GM18517 (cell line): ENCODE results near the gene PLCXD1.
"Not testable (repeated sequence)": the region's sequence is repeated elsewhere in the genome, so short reads cannot be mapped to it uniquely, and the experiment has no call there.

Experiments
- ATAC-seq: cut with Tn5 transposase; IDR thresholded peaks from one replicate; pipeline ENCODE4 v1.9.1; 2021; ENCODE audit warnings: mild to moderate bottlenecking, moderate library complexity; ENCODE audit not compliant: unreplicated experiment

PLCXD1 gene

DNA sequence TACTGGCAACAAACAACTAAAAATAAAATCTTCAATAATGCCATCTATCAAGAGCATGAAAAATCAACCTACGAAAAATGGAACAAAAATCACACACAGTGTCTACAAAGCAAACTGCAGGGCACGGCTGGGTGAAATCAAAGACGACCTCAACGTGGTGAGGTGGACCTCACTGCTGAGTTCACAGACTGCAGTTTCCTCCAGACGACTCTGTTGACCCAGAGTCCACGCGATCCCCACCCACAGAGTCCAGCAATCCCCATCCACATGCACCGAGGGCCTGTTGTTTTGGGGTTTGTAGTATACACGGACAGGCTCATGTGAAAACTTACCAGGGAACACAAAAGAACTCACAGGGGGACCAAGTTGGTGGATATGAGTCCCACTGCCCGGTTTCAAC is 68.5 kb downstream of the PLCXD1 start:
- ATAC-seq = no peak

DNA sequence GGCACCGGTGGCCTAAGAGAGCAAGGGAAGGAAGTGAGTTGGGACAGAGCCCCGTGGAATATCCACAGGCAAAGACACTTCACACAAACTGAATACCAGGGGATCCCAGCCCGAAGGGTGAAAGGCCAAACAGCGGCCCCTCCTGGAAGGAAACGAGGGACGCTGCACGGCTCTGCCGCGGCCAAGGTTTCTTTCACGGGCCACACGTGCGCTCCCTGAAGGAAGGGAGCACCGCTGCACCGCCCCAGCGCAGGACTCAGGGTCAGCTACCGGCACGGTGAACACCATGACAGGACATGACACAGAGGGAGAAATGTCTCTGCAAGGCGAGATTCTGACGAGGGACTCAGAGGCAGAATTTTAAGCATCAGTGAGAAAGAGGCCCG is 69.0 kb downstream of the PLCXD1 start:
- ATAC-seq = no peak

DNA sequence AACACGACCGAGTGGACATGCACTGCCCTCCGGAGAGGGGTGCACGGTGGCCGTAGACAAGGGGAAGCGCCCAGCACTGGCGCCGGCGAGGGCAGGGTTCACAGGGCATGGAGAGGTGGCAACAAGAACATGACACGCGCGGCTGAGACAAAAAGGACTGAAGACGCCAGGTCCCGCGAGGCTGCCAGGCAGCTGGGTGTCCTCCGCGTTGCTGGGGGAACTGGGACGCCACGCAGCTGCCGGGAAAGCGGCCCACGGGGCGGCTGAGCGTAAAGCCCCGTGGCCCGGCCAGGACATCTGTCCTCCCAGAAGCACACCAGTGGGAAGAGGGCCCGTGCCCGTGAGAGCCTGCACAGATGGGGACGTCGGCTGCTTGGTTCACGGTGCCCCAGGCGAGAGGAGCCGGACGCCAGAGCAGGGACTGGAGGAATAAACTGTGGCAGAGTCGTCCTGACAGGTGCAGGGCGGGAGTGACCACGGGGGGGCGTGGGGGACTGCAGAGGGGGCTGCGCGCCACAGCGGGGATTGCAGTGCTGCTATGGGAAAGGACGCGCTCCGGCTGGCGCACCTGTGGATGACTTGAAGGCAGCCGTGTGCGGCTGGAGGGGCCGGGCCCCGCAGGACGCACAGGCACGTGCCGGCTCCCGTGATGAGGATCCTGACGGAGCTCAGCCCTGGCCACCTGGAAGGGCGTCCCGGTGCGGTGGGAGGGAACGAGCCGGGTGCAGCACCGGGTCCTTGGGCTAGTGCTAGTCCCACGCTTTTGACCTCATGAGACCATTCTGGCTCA is 69.5 kb downstream of the PLCXD1 start:
- no peak for ATAC-seq

DNA sequence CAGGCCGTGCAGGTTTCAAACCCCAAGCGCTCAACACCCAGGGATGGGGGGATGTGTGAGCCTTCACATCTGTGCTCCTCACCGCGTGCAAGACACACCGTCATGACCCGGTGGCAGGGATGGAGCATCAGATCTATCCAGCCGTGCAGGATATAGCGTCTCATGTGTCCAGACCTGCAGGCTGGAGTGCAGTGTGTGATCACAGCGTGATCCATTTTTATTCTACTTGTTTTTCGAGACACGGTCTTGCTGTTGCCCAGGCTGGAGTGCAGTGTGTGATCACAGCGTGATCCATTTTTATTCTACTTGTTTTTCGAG is 70.1 kb downstream of the PLCXD1 start:
- ATAC-seq = not testable (repeated sequence)

DNA sequence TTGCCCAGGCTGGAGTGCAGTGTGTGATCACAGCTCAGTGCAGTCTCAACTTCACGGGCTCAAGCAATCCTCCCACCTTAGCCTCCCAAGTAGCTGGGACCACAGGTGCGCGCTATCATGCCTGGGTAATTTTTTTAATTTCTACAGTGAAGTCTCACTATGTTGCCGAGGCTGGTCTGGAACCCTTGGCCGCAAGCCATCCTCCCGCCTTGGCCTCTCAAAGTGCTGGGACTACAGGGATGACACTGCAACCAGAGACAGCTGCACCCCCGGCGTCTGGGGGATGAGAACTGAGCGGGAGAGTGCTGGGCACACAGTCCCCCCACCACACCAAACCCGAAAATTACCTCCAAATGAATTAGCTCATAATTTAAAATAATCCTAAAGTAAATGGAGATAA is 70.6 kb downstream of the PLCXD1 start:
- no peak for ATAC-seq

DNA sequence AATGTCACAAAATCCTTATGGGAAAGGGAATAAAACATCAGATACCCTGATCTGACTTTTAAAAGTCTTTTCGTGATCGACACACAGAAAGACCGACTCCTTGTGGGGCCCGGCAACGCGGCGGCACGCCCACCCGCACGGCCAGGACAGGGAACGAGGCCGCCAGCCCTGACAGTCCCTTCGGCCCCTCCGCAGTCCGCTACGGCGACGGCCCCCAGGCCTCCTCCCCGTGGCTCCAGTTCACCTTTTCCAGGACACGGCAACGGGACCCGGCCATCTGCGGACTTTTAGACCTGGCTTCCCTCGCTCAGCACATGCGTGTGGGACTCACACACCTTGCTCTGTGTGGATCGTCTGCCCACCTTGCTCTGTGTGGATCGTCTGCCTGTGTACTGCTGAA is 71.0 kb downstream of the PLCXD1 start:
- ATAC-seq = no peak

DNA sequence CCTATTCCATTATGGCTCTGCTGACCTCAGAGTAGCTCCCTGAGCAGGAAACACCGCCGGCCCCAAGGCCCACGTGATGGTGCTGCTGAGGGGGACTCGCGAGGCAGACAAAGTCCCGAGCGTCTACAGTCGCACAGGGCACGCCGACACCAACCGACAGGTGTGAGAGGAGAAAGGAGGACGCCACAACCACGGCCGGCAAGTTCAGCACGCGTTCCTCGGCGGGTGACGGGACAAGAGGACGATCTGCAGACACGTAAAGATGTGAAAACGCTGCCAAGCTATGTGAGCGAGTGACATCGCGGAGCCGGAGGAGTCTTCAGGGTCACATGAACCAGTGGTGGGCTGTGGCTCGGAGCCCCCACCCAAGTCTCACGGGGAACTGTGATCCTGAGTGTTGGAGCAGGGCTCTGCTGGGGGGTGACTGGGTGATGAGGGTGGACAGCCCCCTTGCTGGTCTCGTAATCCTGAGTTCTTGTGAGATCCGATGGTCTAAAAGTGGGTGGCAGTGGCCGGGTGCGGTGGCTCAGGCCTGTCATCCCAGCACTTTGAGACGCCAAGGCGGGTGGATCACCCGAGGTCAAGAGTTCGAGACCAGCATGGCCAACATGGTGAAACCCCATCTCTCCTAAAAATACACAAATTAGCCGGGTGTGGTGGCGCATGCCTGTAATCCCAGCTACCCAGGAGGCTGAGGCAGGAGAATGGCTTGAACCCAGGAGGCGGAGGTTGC is 71.6 kb downstream of the PLCXD1 start:
- no peak for ATAC-seq
